ENCODE results near the gene FSTL4. TPM values are rescaled to one million over a fixed set of nuclear protein-coding genes. Genes with fewer than 3 reads are reported as not detected.

FSTL4 gene
- total RNA-seq, 1 experiment from 2014 or later: not detected

DNA sequence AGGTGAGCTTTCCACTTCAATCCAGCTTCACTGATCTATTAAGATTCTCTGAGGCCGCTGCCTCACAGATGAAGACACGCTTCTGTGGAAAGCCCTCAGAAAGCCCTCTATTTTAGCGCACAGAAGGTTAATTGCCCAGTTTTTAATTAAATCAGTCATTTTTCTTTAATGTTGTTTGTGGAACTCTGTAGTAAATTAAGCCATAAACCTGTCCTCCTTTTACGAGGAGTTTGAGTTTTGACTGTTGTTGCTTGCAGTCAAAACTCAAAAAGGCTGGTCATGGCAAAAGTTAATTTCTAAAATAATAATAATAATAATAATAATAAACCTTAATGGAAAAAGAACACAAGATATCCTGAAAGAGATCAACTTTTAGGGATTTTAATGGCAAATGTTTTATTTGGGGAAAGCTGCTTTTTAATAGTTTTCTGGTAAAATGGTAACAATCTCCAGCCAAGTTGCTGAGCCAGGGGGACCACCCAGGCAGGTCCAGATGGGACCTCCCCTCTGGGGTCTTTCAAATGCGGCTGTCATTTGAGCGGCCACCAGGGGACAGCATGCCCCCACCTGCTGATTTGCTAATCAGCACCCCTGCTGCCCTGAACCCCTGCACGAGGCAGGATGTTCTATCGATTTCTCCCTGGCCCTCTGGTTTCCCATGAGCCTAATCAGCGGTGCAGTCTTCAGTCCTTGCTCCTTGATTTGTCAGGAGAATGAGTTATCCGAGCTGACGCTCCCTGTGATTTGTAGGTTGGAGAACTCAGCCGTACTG is 247.2 kb downstream of the FSTL4 start:
- Histone ChIP-seq H3K27ac (no peak overlapping the region), H3K9me3 (ENCODE audit: insufficient read depth, low read depth) (no peaks in the 10 kb centered on the region), H3K4me3 (no peak overlapping the region), H3K4me1 (replicated peaks; ENCODE audit: insufficient read depth) (peaks cover 10% of the 10 kb centered on the region), H4K20me1 (ENCODE audit: insufficient read depth) (no peaks in the 10 kb centered on the region), H3K27me3 (ENCODE audit: insufficient read depth, low read depth) (no peaks in the 10 kb centered on the region), H3K9me2 (ENCODE audit: insufficient read depth) (no peaks in the 10 kb centered on the region), H3K4me2 (no peak overlapping the region), H2AFZ (no peak overlapping the region), H3K79me2 (ENCODE audit: low read depth) (no peaks in the 10 kb centered on the region), H3F3A (ENCODE audit: insufficient read depth, low read depth) (no peaks in the 10 kb centered on the region), H3K36me3 (ENCODE audit: low read depth) (no peaks in the 10 kb centered on the region)
- intact Hi-C loops (cut with micrococcal nuclease; ENCODE audit: unreplicated experiment): loop anchor here (5.0 kb wide), 1 partner anchor 672 kb away; no protein-coding TSS in a partner anchor
- ChIA-PET POLR2A (ENCODE audit: unreplicated experiment) (interaction anchor here (0.6 kb wide), 1 partner anchor 42 kb away, joined by 3 read pairs; no protein-coding TSS in a partner anchor), CTCF (interaction anchor here (0.6 kb wide), 1 partner anchor 482 kb away, joined by 5 read pairs; no protein-coding TSS in a partner anchor)
- TF ChIP-seq EZH2 (IDR thresholded peaks at IDR 0.05; ENCODE audit: low read depth) (no peak), CTCF (conservative IDR thresholded peaks at IDR 0.05) (peak; percentile 35; the same call in 1 of the 2 replicates)
- BruUV-seq (replicated peaks): no TSS peak
- no peak for DNase-seq

DNA sequence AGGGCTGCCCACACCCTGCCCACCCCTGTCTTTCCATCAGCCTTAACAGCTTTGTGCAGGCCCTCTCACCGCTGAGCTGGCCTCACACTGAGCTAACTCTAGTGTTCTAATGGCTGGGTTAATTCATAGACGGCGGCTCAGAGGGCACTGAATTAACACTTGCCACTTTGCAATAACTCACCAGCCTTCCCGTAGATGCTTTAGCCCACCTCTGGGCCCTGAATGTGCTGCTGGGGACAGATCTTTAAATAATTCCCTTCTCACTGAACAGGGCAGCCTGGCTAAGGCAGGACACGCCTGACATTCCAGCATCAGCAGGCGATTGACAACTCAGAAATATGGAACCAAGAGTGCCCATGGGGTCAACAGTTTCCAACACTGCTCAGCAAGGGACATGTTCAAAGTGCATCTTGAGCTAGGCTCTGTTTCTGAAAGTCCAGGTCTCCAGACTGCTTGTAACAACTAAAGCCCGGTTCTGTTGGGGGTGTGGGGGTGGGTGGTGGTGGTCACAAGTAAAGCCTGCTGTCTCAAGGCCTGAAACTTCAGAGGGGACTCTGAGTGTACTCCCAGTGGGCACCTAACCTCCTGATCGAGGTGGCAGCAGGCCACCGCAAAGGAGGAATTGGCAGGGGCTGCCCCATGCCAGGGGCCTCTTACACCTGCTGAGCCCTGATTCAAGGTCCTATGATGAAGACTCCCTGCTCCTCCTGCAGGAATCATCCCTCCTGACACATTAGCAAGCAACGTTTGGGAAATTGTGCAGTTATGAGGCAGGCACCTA is 248.3 kb downstream of the FSTL4 start:
- Histone ChIP-seq H3K36me3 (ENCODE audit: low read depth) (no peaks in the 10 kb centered on the region), H4K20me1 (ENCODE audit: insufficient read depth) (no peaks in the 10 kb centered on the region), H3K9me3 (ENCODE audit: insufficient read depth, low read depth) (no peaks in the 10 kb centered on the region), H3K9me2 (ENCODE audit: insufficient read depth) (no peaks in the 10 kb centered on the region), H3K4me2 (no peak overlapping the region), H3K79me2 (ENCODE audit: low read depth) (no peaks in the 10 kb centered on the region), H3K4me1 (replicated peaks; ENCODE audit: insufficient read depth) (no peaks in the 10 kb centered on the region), H2AFZ (no peak overlapping the region), H3F3A (ENCODE audit: insufficient read depth, low read depth) (no peaks in the 10 kb centered on the region), H3K27me3 (ENCODE audit: insufficient read depth, low read depth) (no peaks in the 10 kb centered on the region), H3K27ac (no peak overlapping the region), H3K4me3 (no peak overlapping the region)
- POLR2A ChIA-PET (ENCODE audit: unreplicated experiment): no interaction called here
- intact Hi-C loops (cut with micrococcal nuclease; ENCODE audit: unreplicated experiment): no loop called here
- DNase-seq: no peak
- no TSS peak for BruUV-seq (replicated peaks)
- no peak for TF ChIP-seq CTCF (conservative IDR thresholded peaks at IDR 0.05)
- TF ChIP-seq EZH2 (IDR thresholded peaks at IDR 0.05; ENCODE audit: low read depth): no peak
- CTCF ChIA-PET: no interaction called here

- ChIA-PET POLR2A (ENCODE audit: unreplicated experiment) (no interaction called here), CTCF (no interaction called here)
- Histone ChIP-seq H3K27ac (no peak overlapping the region), H3K4me3 (no peak overlapping the region), H2AFZ (no peak overlapping the region), H3F3A (ENCODE audit: insufficient read depth, low read depth) (no peaks in the 10 kb centered on the region), H4K20me1 (ENCODE audit: insufficient read depth) (no peaks in the 10 kb centered on the region), H3K4me2 (no peak overlapping the region), H3K27me3 (ENCODE audit: insufficient read depth, low read depth) (no peaks in the 10 kb centered on the region), H3K79me2 (ENCODE audit: low read depth) (no peaks in the 10 kb centered on the region), H3K36me3 (ENCODE audit: low read depth) (no peaks in the 10 kb centered on the region), H3K4me1 (replicated peaks; ENCODE audit: insufficient read depth) (no peaks in the 10 kb centered on the region), H3K9me2 (ENCODE audit: insufficient read depth) (no peaks in the 10 kb centered on the region), H3K9me3 (ENCODE audit: insufficient read depth, low read depth) (no peaks in the 10 kb centered on the region)
- no TSS peak for BruUV-seq (replicated peaks)
- intact Hi-C loops (cut with micrococcal nuclease; ENCODE audit: unreplicated experiment): no loop called here
- DNase-seq: no peak
- TF ChIP-seq EZH2 (IDR thresholded peaks at IDR 0.05; ENCODE audit: low read depth): no peak
- TF ChIP-seq CTCF (conservative IDR thresholded peaks at IDR 0.05): no peak
These were observed 249.9 kb downstream of the FSTL4 start for GRCh38 chr5:133362438-133362837.
